Endothelial cell of umbilical vein (primary cell): ENCODE measurements around the gene ZNF146.

Source experiments
- EZH2 ChIP-seq: IDR thresholded peaks from 2 replicates; pipeline ENCODE4 v1.6.1; 2012; ENCODE audit warnings: borderline replicate concordance, low read depth, mild to moderate bottlenecking, moderate library complexity, low read length, inconsistent platforms; ENCODE audit not compliant: severe bottlenecking
- FOS ChIP-seq: IDR thresholded peaks from 2 replicates; pipeline ENCODE4 v1.6.1; 2011; ENCODE audit warnings: mild to moderate bottlenecking, low read length, moderate library complexity, borderline replicate concordance; ENCODE audit not compliant: insufficient read depth
- GATA2 ChIP-seq: IDR thresholded peaks from 2 replicates; pipeline ENCODE4 v1.7.0; 2011; ENCODE audit warnings: low read depth, mild to moderate bottlenecking, moderate library complexity, mixed read lengths, low read length; ENCODE audit not compliant: insufficient read length, insufficient read depth
- JUN ChIP-seq: IDR thresholded peaks from 2 replicates; pipeline ENCODE4 v1.6.1; 2011; ENCODE audit warnings: borderline replicate concordance, low read depth; ENCODE audit not compliant: insufficient read length, insufficient read depth
- MYC ChIP-seq: IDR thresholded peaks from one replicate; pipeline ENCODE4 v1.6.1; 2011; ENCODE audit warnings: mild to moderate bottlenecking, low read depth, low read length
- POLR2A ChIP-seq: IDR thresholded peaks from 2 replicates; pipeline ENCODE4 v1.6.1; 2012; ENCODE audit warnings: low read depth, mild to moderate bottlenecking, control low read depth, low read length
- POLR2AphosphoS5 ChIP-seq: IDR thresholded peaks from 2 replicates; pipeline ENCODE4 v1.6.1; 2012; ENCODE audit warnings: low read depth, mild to moderate bottlenecking, control low read depth, low read length, moderate library complexity; ENCODE audit not compliant: insufficient read depth
- TF ChIP-seq, protein P1 (sequence below), 2 donors: IDR thresholded peaks; 1 replicate in 1 of 2; 2 replicates in 1 of 2; pipeline ENCODE4 v1.5.1; 2011; ENCODE audit warnings: low read length in 2 of 2, mild to moderate bottlenecking in 2 of 2, moderate library complexity in 2 of 2, control low read depth in 1 of 2, inconsistent platforms in 1 of 2, low read depth in 1 of 2; ENCODE audit not compliant: insufficient read depth in 1 of 2; ENCODE audit errors: extremely low read depth in 1 of 2
- TF ChIP-seq, protein P2 (sequence below): IDR thresholded peaks from 2 replicates; pipeline ENCODE4 v1.6.1; 2011; ENCODE audit not compliant: insufficient read depth, insufficient read length

DNA sequence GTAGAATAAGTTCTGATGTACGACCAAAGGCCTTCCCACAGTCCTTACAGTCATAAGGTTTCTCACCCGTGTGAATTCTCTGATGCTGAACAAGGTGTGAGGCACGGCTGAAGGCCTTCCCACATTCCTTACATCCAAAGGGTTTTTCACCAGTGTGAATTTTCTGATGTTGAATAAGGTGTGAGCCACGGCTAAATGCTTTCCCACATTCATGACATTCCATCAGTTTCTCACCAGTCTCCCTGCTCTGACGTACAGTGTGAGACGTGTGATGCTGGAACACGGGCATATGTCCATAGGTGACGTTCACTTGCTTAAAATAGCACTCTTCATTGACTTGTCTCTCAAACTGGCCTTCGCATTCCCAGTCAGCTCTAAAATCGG, 31.7 kb upstream of the ZNF146 start:
- TF ChIP-seq POLR2A (no peak), POLR2AphosphoS5 (no peak), JUN (no peak), FOS (no peak), GATA2 (no peak), EZH2 (no peak), MYC (no peak)
- TF ChIP-seq, protein P1, sequence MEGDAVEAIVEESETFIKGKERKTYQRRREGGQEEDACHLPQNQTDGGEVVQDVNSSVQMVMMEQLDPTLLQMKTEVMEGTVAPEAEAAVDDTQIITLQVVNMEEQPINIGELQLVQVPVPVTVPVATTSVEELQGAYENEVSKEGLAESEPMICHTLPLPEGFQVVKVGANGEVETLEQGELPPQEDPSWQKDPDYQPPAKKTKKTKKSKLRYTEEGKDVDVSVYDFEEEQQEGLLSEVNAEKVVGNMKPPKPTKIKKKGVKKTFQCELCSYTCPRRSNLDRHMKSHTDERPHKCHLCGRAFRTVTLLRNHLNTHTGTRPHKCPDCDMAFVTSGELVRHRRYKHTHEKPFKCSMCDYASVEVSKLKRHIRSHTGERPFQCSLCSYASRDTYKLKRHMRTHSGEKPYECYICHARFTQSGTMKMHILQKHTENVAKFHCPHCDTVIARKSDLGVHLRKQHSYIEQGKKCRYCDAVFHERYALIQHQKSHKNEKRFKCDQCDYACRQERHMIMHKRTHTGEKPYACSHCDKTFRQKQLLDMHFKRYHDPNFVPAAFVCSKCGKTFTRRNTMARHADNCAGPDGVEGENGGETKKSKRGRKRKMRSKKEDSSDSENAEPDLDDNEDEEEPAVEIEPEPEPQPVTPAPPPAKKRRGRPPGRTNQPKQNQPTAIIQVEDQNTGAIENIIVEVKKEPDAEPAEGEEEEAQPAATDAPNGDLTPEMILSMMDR (IDR thresholded peaks at IDR 0.05; ENCODE audit: extremely low read depth in 1 of 2, insufficient read depth in 1 of 2, low read depth in 1 of 2, low read length in 2 of 2), result no peak
- TF ChIP-seq, protein P2, sequence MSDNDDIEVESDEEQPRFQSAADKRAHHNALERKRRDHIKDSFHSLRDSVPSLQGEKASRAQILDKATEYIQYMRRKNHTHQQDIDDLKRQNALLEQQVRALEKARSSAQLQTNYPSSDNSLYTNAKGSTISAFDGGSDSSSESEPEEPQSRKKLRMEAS, result no peak
